Esophagus squamous epithelium (tissue), 4 donors: ENCODE measurements around the gene HACL1.

Source experiments
- POLR2A ChIP-seq, 4 donors: fragments of 450-650 bp; IDR thresholded peaks; one replicate each; pipeline ENCODE4 v1.6.1; 2017; ENCODE audit warnings: antibody characterized with exemption in 4 of 4, mild to moderate bottlenecking in 4 of 4, moderate library complexity in 3 of 4
- TF ChIP-seq, protein P1 (sequence below), 6 experiments: fragments of 450-650 bp in 4 of 6; fragments of 200-600 bp in 2 of 6; sonication (generic) in 2 of 6; IDR thresholded peaks; one replicate each; pipeline ENCODE4 v1.5.1; 2016 to 2019; ENCODE audit warnings: antibody characterized with exemption in 6 of 6, mild to moderate bottlenecking in 4 of 6, moderate library complexity in 4 of 6

DNA sequence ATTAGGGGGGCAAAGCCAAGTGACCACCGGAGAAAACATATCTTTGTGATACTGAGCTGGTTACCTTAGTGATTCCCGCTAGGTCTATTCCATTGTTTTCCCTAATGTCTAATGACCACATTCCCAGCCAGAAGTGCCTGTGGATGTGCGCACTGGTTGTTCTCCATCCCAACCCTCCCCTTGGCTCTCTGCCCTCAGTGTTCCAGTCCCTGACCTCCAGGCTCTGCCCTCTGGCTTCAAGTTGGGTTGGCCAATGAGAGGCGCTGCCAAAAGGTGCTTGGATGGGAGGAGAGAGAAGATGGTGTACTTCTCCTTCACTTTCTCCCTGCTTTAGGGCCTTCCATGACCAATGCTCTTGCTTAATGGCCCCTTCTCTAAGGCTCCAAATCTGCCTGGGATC lies 82.3 kb downstream of the HACL1 start:
- no peak for TF ChIP-seq POLR2A (IDR thresholded peaks at IDR 0.05)
- TF ChIP-seq, protein P1, sequence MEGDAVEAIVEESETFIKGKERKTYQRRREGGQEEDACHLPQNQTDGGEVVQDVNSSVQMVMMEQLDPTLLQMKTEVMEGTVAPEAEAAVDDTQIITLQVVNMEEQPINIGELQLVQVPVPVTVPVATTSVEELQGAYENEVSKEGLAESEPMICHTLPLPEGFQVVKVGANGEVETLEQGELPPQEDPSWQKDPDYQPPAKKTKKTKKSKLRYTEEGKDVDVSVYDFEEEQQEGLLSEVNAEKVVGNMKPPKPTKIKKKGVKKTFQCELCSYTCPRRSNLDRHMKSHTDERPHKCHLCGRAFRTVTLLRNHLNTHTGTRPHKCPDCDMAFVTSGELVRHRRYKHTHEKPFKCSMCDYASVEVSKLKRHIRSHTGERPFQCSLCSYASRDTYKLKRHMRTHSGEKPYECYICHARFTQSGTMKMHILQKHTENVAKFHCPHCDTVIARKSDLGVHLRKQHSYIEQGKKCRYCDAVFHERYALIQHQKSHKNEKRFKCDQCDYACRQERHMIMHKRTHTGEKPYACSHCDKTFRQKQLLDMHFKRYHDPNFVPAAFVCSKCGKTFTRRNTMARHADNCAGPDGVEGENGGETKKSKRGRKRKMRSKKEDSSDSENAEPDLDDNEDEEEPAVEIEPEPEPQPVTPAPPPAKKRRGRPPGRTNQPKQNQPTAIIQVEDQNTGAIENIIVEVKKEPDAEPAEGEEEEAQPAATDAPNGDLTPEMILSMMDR (IDR thresholded peaks at IDR 0.05), result no peak
